ENCODE measurements around the gene R3HDM2. TPM values are rescaled to one million over a fixed set of nuclear protein-coding genes. Genes with fewer than 3 reads are reported as not detected.

The R3HDM2 gene
- total RNA-seq, 4 donors from 2014 or later, result 24.2 to 47.3 (median 26.7) TPM

DNA sequence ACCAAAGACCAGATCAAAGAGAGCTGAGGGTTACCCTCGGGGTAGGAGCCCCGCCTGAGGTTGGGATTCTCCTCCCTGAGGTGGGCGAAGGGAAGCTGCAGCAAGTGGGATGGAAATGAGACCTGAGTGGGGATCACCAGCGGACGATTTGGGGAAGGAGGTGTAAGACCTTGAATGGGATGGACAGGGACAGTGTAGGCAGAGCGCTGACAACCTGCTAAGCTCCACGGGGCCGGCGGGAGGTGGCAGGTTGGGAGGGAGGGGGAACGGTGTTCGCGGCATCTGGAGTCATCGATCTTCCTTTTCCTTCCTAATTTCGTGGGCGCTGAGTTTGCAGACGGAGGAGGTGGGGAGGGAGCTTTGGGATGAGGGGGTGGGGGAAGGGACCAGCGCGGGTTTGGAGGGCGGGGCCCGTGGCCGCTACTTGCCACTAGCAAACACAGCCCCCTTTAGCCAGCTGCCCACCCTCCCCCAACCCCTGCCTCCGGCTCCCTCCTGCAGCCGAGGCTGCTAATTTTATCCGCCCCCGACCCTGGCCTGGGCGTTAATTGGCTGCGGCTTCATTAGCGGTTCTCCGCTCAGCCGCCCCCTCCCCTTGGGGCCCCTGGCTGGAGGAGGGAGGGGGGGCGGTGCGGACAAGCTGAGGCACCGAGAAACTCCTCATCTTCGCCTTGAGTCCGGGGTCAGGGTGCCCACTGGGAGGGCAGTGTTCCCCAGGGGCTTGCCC is 204.1 kb downstream of the R3HDM2 start:
- TF ChIP-seq, protein P1, sequence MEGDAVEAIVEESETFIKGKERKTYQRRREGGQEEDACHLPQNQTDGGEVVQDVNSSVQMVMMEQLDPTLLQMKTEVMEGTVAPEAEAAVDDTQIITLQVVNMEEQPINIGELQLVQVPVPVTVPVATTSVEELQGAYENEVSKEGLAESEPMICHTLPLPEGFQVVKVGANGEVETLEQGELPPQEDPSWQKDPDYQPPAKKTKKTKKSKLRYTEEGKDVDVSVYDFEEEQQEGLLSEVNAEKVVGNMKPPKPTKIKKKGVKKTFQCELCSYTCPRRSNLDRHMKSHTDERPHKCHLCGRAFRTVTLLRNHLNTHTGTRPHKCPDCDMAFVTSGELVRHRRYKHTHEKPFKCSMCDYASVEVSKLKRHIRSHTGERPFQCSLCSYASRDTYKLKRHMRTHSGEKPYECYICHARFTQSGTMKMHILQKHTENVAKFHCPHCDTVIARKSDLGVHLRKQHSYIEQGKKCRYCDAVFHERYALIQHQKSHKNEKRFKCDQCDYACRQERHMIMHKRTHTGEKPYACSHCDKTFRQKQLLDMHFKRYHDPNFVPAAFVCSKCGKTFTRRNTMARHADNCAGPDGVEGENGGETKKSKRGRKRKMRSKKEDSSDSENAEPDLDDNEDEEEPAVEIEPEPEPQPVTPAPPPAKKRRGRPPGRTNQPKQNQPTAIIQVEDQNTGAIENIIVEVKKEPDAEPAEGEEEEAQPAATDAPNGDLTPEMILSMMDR (IDR thresholded peaks at IDR 0.05), result no peak
- DNase-seq (ENCODE audit: low spot score), result no peak
- ATAC-seq (ENCODE audit: low FRiP score), result no peak

DNA sequence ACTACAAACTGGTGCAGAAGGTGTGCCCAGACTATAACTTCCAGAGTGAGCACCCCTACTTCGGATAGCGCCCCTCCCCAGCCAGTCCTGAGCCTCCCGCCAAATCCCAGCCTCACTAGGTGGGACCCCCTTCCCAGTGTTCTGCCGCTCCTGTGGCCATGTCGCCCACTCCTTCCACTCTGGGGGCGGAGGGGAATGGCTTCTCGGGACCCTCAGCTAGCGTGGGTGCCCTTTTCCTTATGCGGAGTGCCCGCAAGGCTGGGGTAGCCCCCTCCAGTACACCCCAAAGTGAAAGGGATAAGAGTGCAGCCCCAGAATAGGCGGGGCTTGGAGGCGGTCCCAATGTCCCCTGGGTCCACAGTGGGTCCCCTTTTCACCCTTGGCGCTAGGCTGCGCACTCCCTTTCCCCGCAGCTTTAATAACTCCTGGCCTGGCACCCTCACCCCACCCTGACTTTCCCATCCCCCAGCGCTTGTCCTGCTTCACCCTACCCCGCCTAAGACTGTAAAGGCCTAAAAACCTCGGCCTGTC is 205.1 kb downstream of the R3HDM2 start:
- DNase-seq (ENCODE audit: low spot score), result no peak
- TF ChIP-seq, protein P1 (IDR thresholded peaks at IDR 0.05), result no peak

DNA sequence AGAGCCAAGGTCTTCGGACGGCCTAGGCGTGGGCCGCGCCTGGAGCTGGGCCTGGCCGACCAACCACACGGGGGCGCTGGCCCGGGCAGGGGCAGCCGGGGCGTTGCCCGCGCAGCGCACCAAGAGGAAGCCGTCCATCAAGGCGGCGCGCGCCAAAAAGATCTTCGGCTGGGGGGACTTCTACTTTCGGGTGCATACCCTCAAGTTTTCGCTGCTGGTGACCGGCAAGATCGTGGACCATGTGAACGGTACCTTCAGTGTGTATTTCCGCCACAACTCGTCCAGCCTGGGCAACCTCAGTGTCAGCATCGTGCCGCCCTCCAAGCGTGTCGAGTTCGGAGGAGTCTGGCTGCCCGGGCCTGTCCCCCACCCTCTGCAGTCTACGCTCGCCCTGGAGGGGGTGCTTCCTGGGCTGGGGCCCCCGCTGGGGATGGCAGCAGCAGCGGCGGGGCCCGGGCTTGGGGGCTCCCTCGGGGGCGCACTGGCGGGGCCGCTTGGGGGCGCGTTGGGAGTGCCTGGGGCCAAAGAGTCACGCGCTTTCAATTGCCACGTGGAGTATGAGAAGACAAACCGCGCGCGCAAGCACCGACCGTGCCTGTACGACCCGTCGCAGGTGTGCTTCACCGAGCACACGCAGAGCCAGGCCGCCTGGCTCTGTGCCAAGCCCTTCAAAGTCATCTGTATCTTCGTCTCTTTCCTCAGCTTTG is 205.7 kb downstream of the R3HDM2 start:
- ATAC-seq (ENCODE audit: low FRiP score) (peak; percentile 26), DNase-seq (ENCODE audit: low spot score) (no peak)
- TF ChIP-seq, protein P1 (IDR thresholded peaks at IDR 0.05), result peak in 1 of 3 donors; percentile 32

More for the DNA sequence above, 205.1 kb downstream of the R3HDM2 start:
- ATAC-seq (ENCODE audit: low FRiP score), result no peak

DNA sequence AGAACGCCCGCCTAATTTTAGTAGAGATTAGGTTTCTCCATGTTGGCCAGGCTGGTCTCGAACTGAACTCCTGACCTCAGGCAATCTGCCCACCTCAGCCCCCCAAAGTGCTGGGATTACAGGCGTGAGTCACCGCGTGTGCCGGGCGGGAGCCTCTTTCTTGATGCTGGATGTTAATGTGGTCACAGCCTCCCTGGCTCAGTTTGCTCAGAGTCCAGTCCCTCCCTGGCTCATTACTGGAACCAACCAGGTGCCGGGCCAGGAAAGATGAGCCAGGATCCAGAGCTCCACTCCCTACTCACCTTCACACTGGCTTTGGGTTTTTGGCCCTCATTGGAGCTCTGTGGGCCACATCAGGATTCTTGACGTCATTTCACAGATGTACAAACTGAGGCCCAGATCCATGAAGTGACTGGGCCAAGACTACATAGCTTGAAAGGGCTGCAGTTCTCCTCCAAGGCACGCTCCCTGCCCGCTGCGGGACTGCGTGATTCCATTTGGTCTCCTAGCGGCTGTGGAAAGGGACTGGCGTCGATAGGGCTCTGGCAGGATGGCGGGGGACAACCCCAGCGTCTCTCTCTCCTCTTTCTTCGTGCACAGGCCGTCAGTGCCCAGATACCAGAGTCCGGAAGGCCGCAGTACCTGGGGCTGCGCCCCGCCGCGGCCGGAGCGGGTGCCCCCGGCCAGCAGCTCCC is 206.4 kb downstream of the R3HDM2 start:
- TF ChIP-seq, protein P1 (IDR thresholded peaks at IDR 0.05), result no peak
- DNase-seq (ENCODE audit: low spot score) (no peak), ATAC-seq (ENCODE audit: low FRiP score) (no peak)

GRCh38 chr12:57223191-57224165 is 207.4 kb downstream of the R3HDM2 start:
- TF ChIP-seq, protein P1 (IDR thresholded peaks at IDR 0.05), result no peak
- ATAC-seq (ENCODE audit: low FRiP score) (no peak), DNase-seq (ENCODE audit: low spot score) (no peak)
